GM12878 (cell line): Measurements from ENCODE around the gene C6orf89. TPM values are rescaled to one million over a fixed set of nuclear protein-coding genes. Genes with fewer than 3 reads are reported as not detected.

Source experiments
- BCLAF1 ChIP-seq: fragments of 450-650 bp; IDR thresholded peaks from 2 replicates; pipeline ENCODE4 v1.6.1; 2017; ENCODE audit warnings: antibody characterized with exemption, mild to moderate bottlenecking, moderate library complexity
- CBX5 ChIP-seq: sonication (generic); IDR thresholded peaks from 2 replicates; pipeline ENCODE4 v1.6.1; 2016; ENCODE audit warnings: low read depth, moderate library complexity, mild to moderate bottlenecking, inconsistent platforms
- CHD4 ChIP-seq: fragments of 200-600 bp; sonication (generic); IDR thresholded peaks from 2 replicates; pipeline ENCODE4 v1.6.1; 2016; ENCODE audit warnings: mild to moderate bottlenecking
- EP300 ChIP-seq, 2 experiments: fragments of 150-350 bp in 1 of 2; IDR thresholded peaks; 2 replicates each; pipeline ENCODE4 v1.6.1; 2011 to 2012; ENCODE audit warnings: low read depth in 2 of 2, low read length in 2 of 2, borderline replicate concordance in 1 of 2, improper control_type of control experiment in 1 of 2, inconsistent platforms in 1 of 2; ENCODE audit not compliant: control insufficient read depth in 1 of 2
- IKZF1 ChIP-seq: fragments of 450-650 bp; conservative IDR thresholded peaks from 2 replicates; pipeline ENCODE4 v1.6.1; 2017; ENCODE audit warnings: antibody characterized with exemption, mild to moderate bottlenecking
- NBN ChIP-seq: fragments of 450-650 bp; IDR thresholded peaks from 2 replicates; pipeline ENCODE4 v1.6.1; 2016
- NFYB ChIP-seq: IDR thresholded peaks from 2 replicates; pipeline ENCODE4 v1.6.1; 2011; ENCODE audit warnings: low read depth, mild to moderate bottlenecking, low read length, improper control_type of control experiment, moderate library complexity; ENCODE audit not compliant: insufficient read depth
- POLR2A ChIP-seq: IDR thresholded peaks from 2 replicates; pipeline ENCODE4 v1.6.1; 2011; ENCODE audit warnings: low read depth, mild to moderate bottlenecking, low read length
- POLR2AphosphoS5 ChIP-seq: IDR thresholded peaks from 2 replicates; pipeline ENCODE4 v1.6.1; 2011; ENCODE audit warnings: mild to moderate bottlenecking, low read length, inconsistent platforms
- RAD21 ChIP-seq: IDR thresholded peaks from 2 replicates; pipeline ENCODE4 v1.6.1; 2011; ENCODE audit warnings: mild to moderate bottlenecking, low read depth, low read length, moderate library complexity; ENCODE audit not compliant: insufficient read depth
- SPI1 ChIP-seq: IDR thresholded peaks from 2 replicates; pipeline ENCODE4 v1.6.1; 2011; ENCODE audit warnings: low read depth, mild to moderate bottlenecking, low read length, moderate library complexity, borderline replicate concordance; ENCODE audit not compliant: insufficient read depth
- TCF12 ChIP-seq: IDR thresholded peaks from 2 replicates; pipeline ENCODE4 v1.6.1; 2011; ENCODE audit warnings: low read depth, mild to moderate bottlenecking, low read length
- ZNF384 ChIP-seq: IDR thresholded peaks from 2 replicates; pipeline ENCODE4 v1.6.1; 2012; ENCODE audit warnings: low read depth, mild to moderate bottlenecking, low read length, improper control_type of control experiment, borderline replicate concordance
- ZZZ3 ChIP-seq: IDR thresholded peaks from 2 replicates; pipeline ENCODE4 v1.6.1; 2011; ENCODE audit warnings: low read depth; ENCODE audit not compliant: control insufficient read depth, insufficient read length
- polyA plus RNA-seq, 11 experiments: library from polyadenylated mRNA; depleted of rRNA in 4 of 11; unstranded in 6 of 11; stranded (reverse) in 5 of 11; fragments of >200 nt; fragmentation: Nextera tagmentation in 4 of 11; fragmentation: Illumina TruSeq in 1 of 11; extraction: Ambion mirVana in 4 of 11; extraction: Trizol in 1 of 11; gene quantifications; 1 replicate in 1 of 11; 2 replicates in 10 of 11; pipeline versions ENCODE4 v1.2.1 to v1.2.3, GENCODE V29; 2011 to 2016; ENCODE audit warnings: inconsistent platforms in 2 of 11, missing spikeins in 2 of 11, low read depth in 1 of 11
- total RNA-seq, 4 experiments: library from RNA; depleted of rRNA in 3 of 4; stranded (reverse); fragments of >200 nt in 3 of 4; fragmentation: Illumina TruSeq in 1 of 4; extraction: Trizol in 1 of 4; gene quantifications; 2 replicates each; pipeline versions ENCODE4 v1.2.1 to v1.2.3, GENCODE V29; 2013 to 2021
- TF ChIP-seq, protein P1 (sequence below): IDR thresholded peaks from 2 replicates; pipeline ENCODE4 v1.6.1; 2012; ENCODE audit warnings: improper control_type of control experiment, low read depth, low read length; ENCODE audit not compliant: insufficient replicate concordance
- TF ChIP-seq, protein P2 (sequence below): IDR thresholded peaks from 2 replicates; pipeline ENCODE4 v1.6.1; 2012; ENCODE audit warnings: low read depth, low read length, improper control_type of control experiment
- TF ChIP-seq, protein P3 (sequence below): fragments of 450-650 bp; formaldehyde crosslinking; IDR thresholded peaks from 2 replicates; pipeline ENCODE4 v1.4.0; 2022; ENCODE audit warnings: mild to moderate bottlenecking, moderate library complexity

C6orf89 gene
- total and polyA plus RNA-seq, 10 of the 15 experiments (the other 5 are each of a cell fraction or from before 2014, with no cell fraction given) = 10.8 to 42.7 (median 28.6) TPM

DNA sequence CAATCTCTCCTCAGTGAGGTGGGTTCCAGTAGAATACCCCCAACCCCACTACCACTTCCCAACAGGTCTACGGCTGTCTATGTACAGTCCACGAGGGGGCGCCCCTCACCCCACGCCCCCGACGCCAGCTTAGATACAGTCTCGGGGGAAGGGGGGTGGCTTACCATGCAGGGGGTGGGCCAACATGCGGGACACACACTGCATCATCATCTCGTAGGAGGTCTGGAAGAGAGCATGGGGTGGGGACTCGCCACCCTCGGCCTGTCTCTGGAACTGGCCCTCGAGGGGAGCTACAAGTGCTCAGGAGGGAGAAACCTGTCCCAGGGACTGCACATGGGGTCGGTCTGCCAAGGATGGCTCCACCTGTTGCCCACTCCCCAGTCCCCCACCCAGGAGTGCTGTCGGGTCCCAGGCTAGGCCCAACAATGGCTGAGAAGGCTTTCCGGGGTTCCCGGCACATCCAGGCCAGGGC is 91.8 kb downstream of the C6orf89 start (continued):
- TF ChIP-seq BCLAF1 (no peak), SPI1 (no peak), EP300 (IDR thresholded peaks at IDR 0.05; ENCODE audit: borderline replicate concordance in 1 of 2, control insufficient read depth in 1 of 2, low read depth in 2 of 2, low read length in 2 of 2) (no peak), NFYB (no peak), IKZF1 (no peak), TCF12 (no peak), POLR2A (0 out of 2 replicates have a peak, but pooled peaks have one; percentile 5), ZNF384 (no peak), CBX5 (no peak), POLR2AphosphoS5 (peak; percentile 38; the same call in 1 of the 2 replicates), CHD4 (no peak), ZZZ3 (no peak), RAD21 (peak; percentile 40; the same call in 1 of the 2 replicates), NBN (no peak)
- TF ChIP-seq, protein P1, sequence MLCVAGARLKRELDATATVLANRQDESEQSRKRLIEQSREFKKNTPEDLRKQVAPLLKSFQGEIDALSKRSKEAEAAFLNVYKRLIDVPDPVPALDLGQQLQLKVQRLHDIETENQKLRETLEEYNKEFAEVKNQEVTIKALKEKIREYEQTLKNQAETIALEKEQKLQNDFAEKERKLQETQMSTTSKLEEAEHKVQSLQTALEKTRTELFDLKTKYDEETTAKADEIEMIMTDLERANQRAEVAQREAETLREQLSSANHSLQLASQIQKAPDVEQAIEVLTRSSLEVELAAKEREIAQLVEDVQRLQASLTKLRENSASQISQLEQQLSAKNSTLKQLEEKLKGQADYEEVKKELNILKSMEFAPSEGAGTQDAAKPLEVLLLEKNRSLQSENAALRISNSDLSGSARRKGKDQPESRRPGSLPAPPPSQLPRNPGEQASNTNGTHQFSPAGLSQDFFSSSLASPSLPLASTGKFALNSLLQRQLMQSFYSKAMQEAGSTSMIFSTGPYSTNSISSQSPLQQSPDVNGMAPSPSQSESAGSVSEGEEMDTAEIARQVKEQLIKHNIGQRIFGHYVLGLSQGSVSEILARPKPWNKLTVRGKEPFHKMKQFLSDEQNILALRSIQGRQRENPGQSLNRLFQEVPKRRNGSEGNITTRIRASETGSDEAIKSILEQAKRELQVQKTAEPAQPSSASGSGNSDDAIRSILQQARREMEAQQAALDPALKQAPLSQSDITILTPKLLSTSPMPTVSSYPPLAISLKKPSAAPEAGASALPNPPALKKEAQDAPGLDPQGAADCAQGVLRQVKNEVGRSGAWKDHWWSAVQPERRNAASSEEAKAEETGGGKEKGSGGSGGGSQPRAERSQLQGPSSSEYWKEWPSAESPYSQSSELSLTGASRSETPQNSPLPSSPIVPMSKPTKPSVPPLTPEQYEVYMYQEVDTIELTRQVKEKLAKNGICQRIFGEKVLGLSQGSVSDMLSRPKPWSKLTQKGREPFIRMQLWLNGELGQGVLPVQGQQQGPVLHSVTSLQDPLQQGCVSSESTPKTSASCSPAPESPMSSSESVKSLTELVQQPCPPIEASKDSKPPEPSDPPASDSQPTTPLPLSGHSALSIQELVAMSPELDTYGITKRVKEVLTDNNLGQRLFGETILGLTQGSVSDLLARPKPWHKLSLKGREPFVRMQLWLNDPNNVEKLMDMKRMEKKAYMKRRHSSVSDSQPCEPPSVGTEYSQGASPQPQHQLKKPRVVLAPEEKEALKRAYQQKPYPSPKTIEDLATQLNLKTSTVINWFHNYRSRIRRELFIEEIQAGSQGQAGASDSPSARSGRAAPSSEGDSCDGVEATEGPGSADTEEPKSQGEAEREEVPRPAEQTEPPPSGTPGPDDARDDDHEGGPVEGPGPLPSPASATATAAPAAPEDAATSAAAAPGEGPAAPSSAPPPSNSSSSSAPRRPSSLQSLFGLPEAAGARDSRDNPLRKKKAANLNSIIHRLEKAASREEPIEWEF = no peak
- TF ChIP-seq, protein P2, sequence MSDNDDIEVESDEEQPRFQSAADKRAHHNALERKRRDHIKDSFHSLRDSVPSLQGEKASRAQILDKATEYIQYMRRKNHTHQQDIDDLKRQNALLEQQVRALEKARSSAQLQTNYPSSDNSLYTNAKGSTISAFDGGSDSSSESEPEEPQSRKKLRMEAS = no peak
- TF ChIP-seq, protein P3, sequence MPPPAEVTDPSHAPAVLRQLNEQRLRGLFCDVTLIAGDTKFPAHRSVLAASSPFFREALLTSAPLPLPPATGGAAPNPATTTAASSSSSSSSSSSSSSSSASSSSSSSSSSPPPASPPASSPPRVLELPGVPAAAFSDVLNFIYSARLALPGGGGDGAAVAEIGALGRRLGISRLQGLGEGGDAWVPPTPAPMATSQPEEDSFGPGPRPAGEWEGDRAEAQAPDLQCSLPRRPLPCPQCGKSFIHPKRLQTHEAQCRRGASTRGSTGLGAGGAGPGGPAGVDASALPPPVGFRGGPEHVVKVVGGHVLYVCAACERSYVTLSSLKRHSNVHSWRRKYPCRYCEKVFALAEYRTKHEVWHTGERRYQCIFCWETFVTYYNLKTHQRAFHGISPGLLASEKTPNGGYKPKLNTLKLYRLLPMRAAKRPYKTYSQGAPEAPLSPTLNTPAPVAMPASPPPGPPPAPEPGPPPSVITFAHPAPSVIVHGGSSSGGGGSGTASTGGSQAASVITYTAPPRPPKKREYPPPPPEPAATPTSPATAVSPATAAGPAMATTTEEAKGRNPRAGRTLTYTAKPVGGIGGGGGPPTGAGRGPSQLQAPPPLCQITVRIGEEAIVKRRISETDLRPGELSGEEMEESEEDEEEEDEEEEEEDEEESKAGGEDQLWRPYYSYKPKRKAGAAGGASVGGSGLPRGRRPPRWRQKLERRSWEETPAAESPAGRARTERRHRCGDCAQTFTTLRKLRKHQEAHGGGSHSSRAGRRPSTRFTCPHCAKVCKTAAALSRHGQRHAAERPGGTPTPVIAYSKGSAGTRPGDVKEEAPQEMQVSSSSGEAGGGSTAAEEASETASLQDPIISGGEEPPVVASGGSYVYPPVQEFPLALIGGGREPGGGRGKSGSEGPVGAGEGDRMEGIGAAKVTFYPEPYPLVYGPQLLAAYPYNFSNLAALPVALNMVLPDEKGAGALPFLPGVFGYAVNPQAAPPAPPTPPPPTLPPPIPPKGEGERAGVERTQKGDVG (CRISPR knock-in tag) = no peak
